WERI-Rb-1 (cell line): ENCODE results near the gene TIGD1.

Experiments used
- DNase-seq: peaks from one replicate; pipeline ENCODE4 v3.0.0-alpha.2; 2020
- H3K27ac ChIP-seq: fragments of 250-450 bp; sonication (Bioruptor Pico); 2 replicates; pipeline ENCODE4 v1.5.1; 2020; ENCODE audit warnings: mild to moderate bottlenecking, moderate library complexity
- H3K27me3 ChIP-seq: fragments of 250-450 bp; sonication (Bioruptor Pico); 2 replicates; pipeline ENCODE4 v1.5.1; 2021; ENCODE audit warnings: mild to moderate bottlenecking, low read depth, moderate library complexity; ENCODE audit not compliant: insufficient read depth, severe bottlenecking
- H3K36me3 ChIP-seq: fragments of 250-450 bp; sonication (Bioruptor Pico); 2 replicates; pipeline ENCODE4 v1.5.1; 2020; ENCODE audit warnings: mild to moderate bottlenecking, moderate library complexity
- H3K4me3 ChIP-seq: 2 replicates; pipeline ENCODE4 v1.5.1; 2011; ENCODE audit warnings: low read depth, mild to moderate bottlenecking, control low read depth, low read length
- H3K9me3 ChIP-seq: fragments of 250-450 bp; sonication (Bioruptor Pico); 2 replicates; pipeline ENCODE4 v1.5.1; 2021; ENCODE audit warnings: mild to moderate bottlenecking, moderate library complexity; ENCODE audit not compliant: severe bottlenecking
- CTCF ChIP-seq: IDR thresholded peaks from 2 replicates; pipeline ENCODE4 v1.5.1; 2011; ENCODE audit warnings: low read depth, mild to moderate bottlenecking, control low read depth, inconsistent platforms, low read length

The TIGD1 gene

GRCh38 chr2:232581725-232582124, 31.4 kb upstream of the TIGD1 start:
- no peak overlapping the region for H3K27ac ChIP-seq
- no peak for DNase-seq

GRCh38 chr2:232580648-232580981, 30.3 kb upstream of the TIGD1 start:
- Histone ChIP-seq H3K27ac (no peak overlapping the region), H3K36me3 (peaks cover 12% of the 10 kb centered on the region; the same call in 1 of the 2 replicates)

More at GRCh38 chr2:232581725-232582124, 31.4 kb upstream of the TIGD1 start:
- TF ChIP-seq CTCF = no peak
- H3K27me3 ChIP-seq = no peaks in the 10 kb centered on the region
- H3K9me3 ChIP-seq = no peaks in the 10 kb centered on the region
- H3K4me3 ChIP-seq = no peak overlapping the region
- peaks cover 12% of the 10 kb centered on the region; the same call in 1 of the 2 replicates for H3K36me3 ChIP-seq

GRCh38 chr2:232578626-232579025, 28.3 kb upstream of the TIGD1 start:
- Histone ChIP-seq H3K4me3 (no peak overlapping the region), H3K27ac (no peak overlapping the region), H3K27me3 (no peaks in the 10 kb centered on the region), H3K9me3 (no peaks in the 10 kb centered on the region), H3K36me3 (peaks cover 18% of the 10 kb centered on the region)
- no peak for DNase-seq
- no peak for TF ChIP-seq CTCF

More at GRCh38 chr2:232580648-232580981, 30.3 kb upstream of the TIGD1 start:
- H3K4me3 ChIP-seq = no peak overlapping the region
- TF ChIP-seq CTCF = no peak
- DNase-seq = no peak
- no peaks in the 10 kb centered on the region for H3K27me3 ChIP-seq
- H3K9me3 ChIP-seq = no peaks in the 10 kb centered on the region

- Histone ChIP-seq H3K9me3 (no peaks in the 10 kb centered on the region), H3K36me3 (peaks cover 22% of the 10 kb centered on the region), H3K27ac (no peak overlapping the region), H3K4me3 (no peak overlapping the region), H3K27me3 (no peaks in the 10 kb centered on the region)
- DNase-seq = no peak
- no peak for TF ChIP-seq CTCF
Observed at GRCh38 chr2:232577841-232578240, 27.5 kb upstream of the TIGD1 start.

GRCh38 chr2:232576995-232577394, 26.6 kb upstream of the TIGD1 start:
- TF ChIP-seq CTCF = no peak

GRCh38 chr2:232575404-232575746, 25.0 kb upstream of the TIGD1 start:
- Histone ChIP-seq H3K9me3 (no peaks in the 10 kb centered on the region), H3K27me3 (no peaks in the 10 kb centered on the region), H3K27ac (no peak overlapping the region), H3K4me3 (no peak overlapping the region), H3K36me3 (peaks cover 42% of the 10 kb centered on the region)
- no peak for TF ChIP-seq CTCF
- no peak for DNase-seq

More at GRCh38 chr2:232576995-232577394, 26.6 kb upstream of the TIGD1 start:
- Histone ChIP-seq H3K4me3 (no peak overlapping the region), H3K9me3 (no peaks in the 10 kb centered on the region), H3K27ac (no peak overlapping the region), H3K27me3 (no peaks in the 10 kb centered on the region), H3K36me3 (peaks cover 30% of the 10 kb centered on the region)
- no peak for DNase-seq
